ENCODE measurements around the gene LINC01488. TPM values are rescaled to one million over a fixed set of nuclear protein-coding genes. Genes with fewer than 3 reads are reported as not detected.

The LINC01488 gene
- total RNA-seq, 1 experiment from 2014 or later, result not detected

- no peak for DNase-seq (ENCODE audit: low read depth)
Measured at GRCh38 chr11:69492201-69492991, 10.9 kb downstream of the LINC01488 start.

DNA sequence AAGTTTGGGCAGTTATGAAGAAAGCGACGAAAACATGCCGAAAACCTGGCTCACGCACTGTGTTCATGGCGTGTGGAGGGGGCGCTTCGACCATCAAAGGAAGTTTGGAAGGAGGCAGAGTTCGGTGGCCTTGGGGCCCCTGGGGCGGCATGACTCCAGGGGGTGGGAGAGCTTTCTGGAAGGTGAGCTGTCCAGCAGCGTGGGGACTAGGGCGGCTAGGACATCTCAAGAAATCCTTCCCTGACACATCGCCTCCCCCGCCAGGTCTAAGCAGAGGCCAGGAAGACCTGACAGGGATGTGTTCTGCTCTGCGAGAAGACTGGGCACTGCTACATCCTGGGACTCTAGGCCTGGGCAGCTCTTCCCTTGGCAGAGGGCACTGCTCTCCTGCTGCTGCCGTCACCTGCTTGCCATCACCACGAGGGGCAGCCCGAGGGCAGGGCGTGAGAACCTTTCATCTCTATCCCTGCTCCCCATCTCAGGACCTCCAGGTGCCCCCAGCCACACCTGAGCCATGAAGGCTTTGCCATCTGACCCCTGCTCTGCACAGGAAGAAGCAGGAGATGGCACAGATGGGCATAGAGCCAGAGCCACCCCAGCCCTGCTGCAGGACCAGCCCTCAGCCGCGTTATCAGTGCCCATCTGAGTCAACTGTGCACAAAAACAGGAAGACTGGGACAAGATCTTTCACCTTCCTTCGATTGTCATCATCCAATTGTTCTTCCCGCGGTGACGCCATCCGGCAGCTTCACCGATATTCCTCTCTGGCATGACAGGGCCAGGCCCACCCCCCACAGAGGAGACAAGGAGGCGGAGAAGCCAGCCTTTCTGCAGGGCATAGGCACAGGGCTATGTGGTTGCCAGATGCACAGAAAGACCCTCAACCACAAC, 12.7 kb downstream of the LINC01488 start:
- DNase-seq (ENCODE audit: low read depth), result no peak

GRCh38 chr11:69494851-69495250, 13.4 kb downstream of the LINC01488 start:
- no peak for DNase-seq (ENCODE audit: low read depth)

GRCh38 chr11:69495441-69496201, 14.2 kb downstream of the LINC01488 start:
- DNase-seq (ENCODE audit: low read depth), result no peak

DNA sequence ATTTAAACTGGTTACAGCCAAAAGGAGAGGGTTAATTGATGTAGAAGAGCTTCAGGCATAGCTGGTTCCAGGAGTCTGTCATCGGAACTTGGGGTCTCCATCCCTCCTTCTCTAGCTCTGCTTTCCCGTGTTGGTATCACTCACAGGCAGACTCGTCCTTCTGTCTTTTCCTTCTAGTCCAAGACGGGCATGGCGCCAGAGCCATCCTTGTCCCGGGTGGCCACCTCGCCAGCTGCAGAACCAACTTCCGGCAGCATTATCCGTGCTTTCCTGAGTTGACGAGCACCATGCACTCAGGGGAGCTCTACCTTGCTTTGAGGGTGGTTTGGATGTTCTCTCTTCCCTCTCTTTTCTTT, 14.7 kb downstream of the LINC01488 start:
- no peak for DNase-seq (ENCODE audit: low read depth)

GRCh38 chr11:69496631-69497220, 15.3 kb downstream of the LINC01488 start:
- no peak for DNase-seq (ENCODE audit: low read depth)

GRCh38 chr11:69497221-69497787, 15.8 kb downstream of the LINC01488 start:
- DNase-seq (ENCODE audit: low read depth), result peak; percentile 97

GRCh38 chr11:69498614-69499175, 17.2 kb downstream of the LINC01488 start:
- DNase-seq (ENCODE audit: low read depth), result no peak

DNA sequence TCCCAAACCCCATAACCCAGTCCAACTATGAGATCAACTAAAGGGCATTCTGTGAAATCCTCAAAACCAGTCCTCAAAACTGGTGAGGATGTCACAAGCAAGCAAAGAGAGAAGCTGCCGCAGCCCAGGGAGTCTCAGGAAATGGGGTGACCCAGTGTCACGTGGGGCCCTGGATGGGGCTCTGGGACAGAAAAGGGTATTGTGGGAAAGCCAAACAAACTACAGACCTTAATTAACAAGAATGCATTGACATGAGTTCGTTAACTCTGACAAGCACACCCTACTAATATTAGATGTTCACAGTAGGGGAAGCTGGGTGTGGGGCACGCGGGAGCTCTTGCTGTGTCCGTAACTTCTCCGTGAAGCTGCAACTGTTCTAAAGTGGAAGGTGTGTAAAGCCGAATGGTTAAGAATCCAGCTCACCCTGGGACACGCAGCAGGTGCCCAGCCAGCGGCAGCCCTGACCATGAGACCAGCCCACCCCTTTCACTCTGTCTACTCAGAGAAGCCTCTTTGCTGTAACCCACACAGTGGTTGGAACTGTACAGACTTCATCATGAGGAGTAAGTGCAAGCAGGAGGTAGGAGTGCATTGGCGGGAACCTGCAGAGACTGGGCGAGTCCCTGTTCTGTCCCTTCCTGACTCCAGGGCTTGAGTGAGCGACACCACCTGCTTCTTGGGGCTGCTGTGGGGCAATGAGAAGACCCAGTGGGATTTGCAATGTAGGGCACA, 17.9 kb downstream of the LINC01488 start:
- no peak for DNase-seq (ENCODE audit: low read depth)

- no peak for DNase-seq (ENCODE audit: low read depth)
Measured at GRCh38 chr11:69499918-69500284, 18.4 kb downstream of the LINC01488 start.

DNA sequence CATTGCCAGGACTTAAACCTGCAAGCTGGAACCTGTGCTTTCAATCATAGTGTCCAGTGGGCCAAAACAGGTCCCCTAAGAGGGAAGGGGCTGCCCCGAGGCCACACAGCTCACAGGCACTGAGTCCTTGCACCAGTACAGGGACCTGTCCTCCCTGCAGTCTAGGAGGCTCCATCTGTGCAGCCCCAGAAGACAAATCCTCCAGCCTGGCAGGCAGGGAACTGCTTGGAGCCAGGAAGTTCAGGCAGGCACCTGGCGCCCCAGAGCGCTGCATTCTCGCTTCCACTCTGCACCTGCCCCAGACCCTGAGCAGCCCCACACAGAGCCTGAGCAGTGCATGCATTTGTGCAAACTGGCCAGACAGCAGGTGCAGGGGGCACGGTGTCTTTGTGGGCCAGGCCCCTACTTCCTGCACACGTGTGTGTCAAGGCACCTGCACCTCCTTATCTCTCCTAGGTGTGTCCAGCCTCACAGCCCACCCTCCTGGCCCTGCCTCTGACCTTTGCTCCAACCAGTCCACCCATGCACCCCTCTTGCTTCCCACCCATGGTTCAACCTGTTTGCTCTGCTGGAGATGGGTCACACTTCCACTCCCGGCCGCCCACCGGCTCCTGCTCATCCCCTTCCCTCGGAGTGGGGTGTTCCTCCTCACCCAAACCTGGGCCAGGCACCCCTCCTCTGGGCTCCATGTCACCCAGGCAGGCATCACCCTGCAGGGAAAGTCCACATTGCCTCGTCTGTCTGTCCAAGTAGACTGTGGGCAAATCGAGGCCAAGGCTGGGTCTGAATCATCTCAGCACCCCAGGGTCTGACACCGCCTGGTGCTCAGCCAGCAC, 19.0 kb downstream of the LINC01488 start:
- DNase-seq (ENCODE audit: low read depth), result peak; percentile 30

DNA sequence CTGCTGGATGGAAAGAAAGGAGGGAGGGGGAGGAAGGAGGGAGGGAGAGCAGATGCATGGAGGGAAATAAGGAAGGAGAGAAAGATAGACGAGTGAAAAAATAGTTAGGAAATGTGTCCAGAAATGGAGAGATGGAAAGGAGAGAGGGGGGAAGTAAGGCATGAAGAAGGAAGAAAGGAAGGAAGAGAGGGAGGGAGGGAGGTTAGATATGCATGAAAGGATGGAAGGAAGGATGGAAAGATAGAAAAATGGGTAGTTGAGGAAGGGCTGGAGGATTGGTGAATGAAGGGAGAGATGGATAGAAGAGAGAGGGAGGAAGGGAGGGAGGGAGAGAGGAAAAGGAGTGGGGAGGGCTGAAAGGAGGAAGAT, 19.6 kb downstream of the LINC01488 start:
- no peak for DNase-seq (ENCODE audit: low read depth)

GRCh38 chr11:69501891-69502860, 20.7 kb downstream of the LINC01488 start:
- DNase-seq (ENCODE audit: low read depth), result no peak

DNA sequence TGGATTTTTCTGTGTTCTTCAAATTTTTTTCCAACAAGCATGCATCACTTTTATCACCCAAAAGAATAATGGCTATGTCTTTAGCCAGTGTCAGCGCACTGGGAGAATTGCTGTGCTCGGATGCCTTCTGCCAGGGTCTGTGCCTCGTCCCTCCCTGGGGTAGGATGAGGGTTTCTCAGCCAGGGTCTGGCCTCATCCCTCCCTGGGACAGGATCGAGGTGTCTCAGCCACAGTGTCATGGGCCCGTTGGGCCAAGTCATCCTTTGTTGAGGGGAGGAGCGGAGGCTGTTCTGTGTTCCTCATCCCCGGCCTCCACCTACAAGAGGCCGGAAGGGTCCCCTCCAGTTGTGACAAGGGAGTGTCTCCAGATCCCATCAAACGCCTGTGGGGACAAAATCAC, 22.7 kb downstream of the LINC01488 start:
- no peak for DNase-seq (ENCODE audit: low read depth)

DNA sequence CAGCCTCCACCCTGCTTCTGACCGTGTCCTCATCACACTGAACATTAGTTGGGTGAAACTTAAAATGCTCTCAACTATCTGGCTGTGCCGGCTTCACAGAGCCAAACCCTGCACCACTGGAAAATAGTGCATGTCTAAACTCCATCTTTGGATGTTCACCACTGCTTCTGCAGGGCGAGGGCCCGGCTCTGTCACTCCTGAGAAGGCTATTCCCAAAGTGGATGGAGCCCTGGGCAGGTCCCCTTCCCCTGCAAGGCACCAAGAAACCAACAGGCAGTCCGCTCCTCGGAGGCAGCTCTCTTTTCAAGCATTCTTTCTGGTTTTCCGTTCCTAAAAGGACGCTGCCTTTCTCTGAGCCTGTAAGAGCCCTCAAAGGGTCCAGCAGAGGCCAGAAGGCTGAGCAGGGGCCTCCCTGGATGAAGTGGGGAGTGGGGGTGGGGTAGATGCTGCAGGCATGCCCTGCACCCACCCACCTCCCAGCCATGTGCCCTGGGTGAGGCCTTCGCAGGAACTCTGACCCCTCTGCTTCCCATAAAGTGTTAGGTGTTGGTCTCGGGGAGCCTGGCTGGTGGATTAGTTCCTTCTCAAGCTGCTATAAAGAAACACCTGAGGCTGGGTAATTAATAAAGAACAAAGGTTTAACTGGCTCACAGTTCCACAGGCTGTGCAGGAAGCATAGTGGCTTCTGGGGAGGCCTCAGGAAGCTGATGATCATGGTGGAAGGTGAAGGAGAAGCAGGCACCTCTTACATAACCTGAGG, 23.3 kb downstream of the LINC01488 start:
- DNase-seq (ENCODE audit: low read depth), result no peak

GRCh38 chr11:69508974-69509373, 27.5 kb downstream of the LINC01488 start:
- no peak for DNase-seq (ENCODE audit: low read depth)

- no peak for DNase-seq (ENCODE audit: low read depth)
Measured at GRCh38 chr11:69509381-69509780, 27.9 kb downstream of the LINC01488 start.

Data from M059J (cell line).